Glutamatergic neuron (in vitro differentiated cells): ENCODE data around the gene MRPL41. TPM values are rescaled to one million over a fixed set of nuclear protein-coding genes. Genes with fewer than 3 reads are reported as not detected.

ENCODE experiments used
- DNase-seq: peaks from one replicate; pipeline ENCODE4 v3.0.0; 2022
- H3K27ac Mint-ChIP-seq: one replicate; pipeline ENCODE4 v1.8.0; 2020; ENCODE audit warnings: mild to moderate bottlenecking, mixed read lengths, inconsistent platforms; ENCODE audit not compliant: unreplicated experiment
- H3K27me3 Mint-ChIP-seq: one replicate; pipeline ENCODE4 v1.8.0; 2020; ENCODE audit warnings: mild to moderate bottlenecking, moderate library complexity, mixed read lengths, inconsistent platforms; ENCODE audit not compliant: unreplicated experiment
- H3K36me3 Mint-ChIP-seq: one replicate; pipeline ENCODE4 v1.8.0; 2020; ENCODE audit warnings: mild to moderate bottlenecking, mixed read lengths, inconsistent platforms; ENCODE audit not compliant: unreplicated experiment
- H3K4me1 Mint-ChIP-seq: one replicate; pipeline ENCODE4 v1.8.0; 2020; ENCODE audit warnings: mild to moderate bottlenecking, low read depth, mixed read lengths, inconsistent platforms; ENCODE audit not compliant: unreplicated experiment
- H3K4me3 Mint-ChIP-seq: one replicate; pipeline ENCODE4 v1.8.0; 2020; ENCODE audit warnings: mild to moderate bottlenecking, mixed read lengths, inconsistent platforms; ENCODE audit not compliant: unreplicated experiment
- H3K9me3 Mint-ChIP-seq: one replicate; pipeline ENCODE4 v1.8.0; 2020; ENCODE audit warnings: mild to moderate bottlenecking, moderate library complexity, mixed read lengths, inconsistent platforms; ENCODE audit not compliant: unreplicated experiment
- long read RNA-seq: library from polyadenylated mRNA; unstranded; transcript quantifications from one replicate; pipeline ENCODE4 v2.0.0, GENCODE V29; 2020; ENCODE audit not compliant: unreplicated experiment
- total RNA-seq: library from RNA; stranded (reverse); fragmentation: NEBNext Ultra II Directional; extraction: Animal tissue kit (Norgen Biotek cat#: 25700); gene quantifications from one replicate; pipeline ENCODE4 v1.2.1, GENCODE V29; 2021; ENCODE audit not compliant: unreplicated experiment
- TF ChIP-seq, protein P1 (sequence below): fragments of 200-600 bp; sonication (generic); IDR thresholded peaks from one replicate; pipeline ENCODE4 v1.5.0; 2021; ENCODE audit not compliant: partially characterized antibody, unreplicated experiment

The MRPL41 gene
- total RNA-seq = 48.9 TPM
- long read RNA-seq, transcript MRPL41-201 (2 exons, 1,262 nt) = major isoform, 123 of 128 reads
- long read RNA-seq, partial matches to known transcripts = 4 of 128 reads
- long read RNA-seq, other reads (novel, unspliced or antisense) = 1 of 128 reads

DNA sequence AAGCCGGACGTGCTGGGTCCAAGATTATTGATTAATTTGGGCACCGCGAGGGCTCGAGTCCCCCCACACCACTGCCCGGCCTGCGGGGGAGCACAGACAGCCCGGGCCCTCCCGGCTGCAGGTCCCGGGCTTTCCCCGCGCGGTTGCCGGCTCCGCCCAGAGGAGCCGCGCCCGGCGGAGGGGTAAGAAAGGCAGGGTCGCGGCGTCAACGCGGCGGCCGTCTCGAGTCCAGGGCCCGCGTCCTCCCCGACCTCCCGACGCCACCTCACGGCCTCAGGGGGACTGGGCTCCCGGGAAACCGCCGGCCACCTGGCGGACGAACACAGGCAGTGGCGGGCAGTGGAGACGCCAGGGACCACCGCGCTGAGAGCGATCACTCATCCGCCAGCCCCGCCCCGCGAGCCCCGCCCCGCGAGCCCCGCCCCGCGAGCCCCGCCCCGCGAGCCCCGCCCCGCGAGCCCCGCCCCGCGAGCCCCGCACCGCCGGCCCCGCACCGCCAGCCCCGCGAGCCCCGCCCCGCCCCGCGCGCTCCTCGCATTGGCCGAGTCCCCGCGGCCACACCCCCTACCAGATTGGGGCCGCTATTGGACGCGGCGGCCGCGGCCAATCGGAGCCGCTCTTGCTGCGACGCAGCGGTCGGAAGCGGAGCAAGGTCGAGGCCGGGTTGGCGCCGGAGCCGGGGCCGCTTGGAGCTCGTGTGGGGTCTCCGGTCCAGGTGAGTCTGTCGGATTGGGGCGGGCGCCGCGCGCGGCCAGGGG is at the start of gene MRPL41:
TSS of gene MRPL41 (plus strand) at position 616 of the 758 bp plus-strand sequence. CDS start 203 bp downstream, outside the sequence.
- TF ChIP-seq, protein P1, sequence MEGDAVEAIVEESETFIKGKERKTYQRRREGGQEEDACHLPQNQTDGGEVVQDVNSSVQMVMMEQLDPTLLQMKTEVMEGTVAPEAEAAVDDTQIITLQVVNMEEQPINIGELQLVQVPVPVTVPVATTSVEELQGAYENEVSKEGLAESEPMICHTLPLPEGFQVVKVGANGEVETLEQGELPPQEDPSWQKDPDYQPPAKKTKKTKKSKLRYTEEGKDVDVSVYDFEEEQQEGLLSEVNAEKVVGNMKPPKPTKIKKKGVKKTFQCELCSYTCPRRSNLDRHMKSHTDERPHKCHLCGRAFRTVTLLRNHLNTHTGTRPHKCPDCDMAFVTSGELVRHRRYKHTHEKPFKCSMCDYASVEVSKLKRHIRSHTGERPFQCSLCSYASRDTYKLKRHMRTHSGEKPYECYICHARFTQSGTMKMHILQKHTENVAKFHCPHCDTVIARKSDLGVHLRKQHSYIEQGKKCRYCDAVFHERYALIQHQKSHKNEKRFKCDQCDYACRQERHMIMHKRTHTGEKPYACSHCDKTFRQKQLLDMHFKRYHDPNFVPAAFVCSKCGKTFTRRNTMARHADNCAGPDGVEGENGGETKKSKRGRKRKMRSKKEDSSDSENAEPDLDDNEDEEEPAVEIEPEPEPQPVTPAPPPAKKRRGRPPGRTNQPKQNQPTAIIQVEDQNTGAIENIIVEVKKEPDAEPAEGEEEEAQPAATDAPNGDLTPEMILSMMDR = peak; percentile 69
- Mint-ChIP-seq H3K4me1 (peaks cover 7% of the 10 kb centered on the region), H3K36me3 (peaks cover 4% of the 10 kb centered on the region), H3K4me3 (peak within 1 kb of the TSS; percentile 91), H3K9me3 (peaks cover 8% of the 10 kb centered on the region), H3K27ac (peak within 1 kb of the TSS; percentile 62), H3K27me3 (peaks cover 14% of the 10 kb centered on the region)
- peak; percentile 94 for DNase-seq

DNA sequence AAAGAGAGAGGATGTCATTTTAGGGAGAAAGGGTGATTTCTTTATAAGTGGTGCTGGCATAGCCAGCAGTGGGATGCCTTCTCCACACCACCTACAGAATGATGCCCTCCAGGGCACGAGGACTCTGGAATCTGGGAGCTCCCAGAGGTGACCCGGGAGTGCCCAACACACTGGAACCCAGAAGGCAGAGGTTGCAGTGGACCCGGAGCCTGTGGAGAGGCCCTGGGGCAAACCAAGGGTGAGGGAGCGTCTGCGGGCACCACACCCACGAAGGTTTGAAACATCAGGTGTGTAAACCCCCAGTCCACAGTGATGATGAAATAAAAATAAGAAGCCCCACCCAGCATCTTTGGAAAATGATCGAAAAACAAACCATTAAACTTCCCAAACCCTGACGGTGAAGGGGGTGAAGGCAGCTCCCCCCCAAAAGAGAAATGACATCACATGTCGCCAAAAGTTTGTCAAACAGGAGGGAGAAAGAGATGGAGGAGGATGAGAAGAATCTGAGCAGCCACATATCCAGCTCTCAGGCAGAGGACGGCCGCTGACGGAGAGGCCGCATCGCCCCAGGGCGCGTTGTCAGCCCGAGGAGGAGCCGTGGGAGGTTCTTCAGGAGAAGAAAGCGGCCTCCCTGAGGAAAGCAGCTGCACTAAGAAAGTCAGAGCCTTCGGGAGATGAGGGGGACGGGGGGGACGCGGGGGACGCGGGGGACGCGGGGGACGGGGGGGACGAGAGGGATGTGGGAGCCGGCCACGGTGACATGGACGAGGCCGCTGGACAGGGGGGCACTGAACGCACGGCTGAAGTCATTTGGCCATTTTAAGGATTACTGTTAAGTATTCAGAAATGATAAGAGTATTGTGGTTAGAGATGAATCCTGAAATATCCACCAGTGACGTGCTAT is 49.4 kb upstream of the MRPL41 start:
- H3K27ac Mint-ChIP-seq = peak overlapping the region; percentile 91
- DNase-seq = peak; percentile 80
- TF ChIP-seq, protein P1 = no peak
- peaks cover 22% of the 10 kb centered on the region for H3K27me3 Mint-ChIP-seq
- peak overlapping the region; percentile 47 for H3K4me3 Mint-ChIP-seq
- peaks cover 4% of the 10 kb centered on the region for H3K4me1 Mint-ChIP-seq
- peaks cover 22% of the 10 kb centered on the region for H3K36me3 Mint-ChIP-seq
- H3K9me3 Mint-ChIP-seq = peaks cover 19% of the 10 kb centered on the region

DNA sequence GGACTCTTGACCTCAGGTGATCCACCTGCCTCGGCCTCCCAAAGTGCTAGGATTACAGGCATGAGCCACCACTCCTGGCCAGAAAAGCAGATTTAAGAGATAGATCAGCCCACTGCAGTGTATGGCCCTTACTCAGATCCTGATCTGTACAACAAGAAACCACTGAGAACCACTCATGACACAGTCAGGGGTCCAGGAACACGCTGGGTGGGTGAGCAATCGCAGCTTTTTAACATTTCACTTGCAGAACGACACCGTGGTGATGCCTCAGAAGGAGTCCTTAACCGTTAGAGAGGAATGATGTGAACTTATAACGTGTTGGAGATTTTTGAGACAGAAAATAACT is 47.3 kb upstream of the MRPL41 start:
- peaks cover 2% of the 10 kb centered on the region for H3K4me1 Mint-ChIP-seq
- peaks cover 21% of the 10 kb centered on the region for H3K9me3 Mint-ChIP-seq
- peaks cover 28% of the 10 kb centered on the region for H3K36me3 Mint-ChIP-seq
- DNase-seq = no peak
- TF ChIP-seq, protein P1 = no peak
- peaks cover 21% of the 10 kb centered on the region for H3K27me3 Mint-ChIP-seq
- H3K27ac Mint-ChIP-seq = peak overlapping the region; percentile 12
- H3K4me3 Mint-ChIP-seq = no peak overlapping the region

DNA sequence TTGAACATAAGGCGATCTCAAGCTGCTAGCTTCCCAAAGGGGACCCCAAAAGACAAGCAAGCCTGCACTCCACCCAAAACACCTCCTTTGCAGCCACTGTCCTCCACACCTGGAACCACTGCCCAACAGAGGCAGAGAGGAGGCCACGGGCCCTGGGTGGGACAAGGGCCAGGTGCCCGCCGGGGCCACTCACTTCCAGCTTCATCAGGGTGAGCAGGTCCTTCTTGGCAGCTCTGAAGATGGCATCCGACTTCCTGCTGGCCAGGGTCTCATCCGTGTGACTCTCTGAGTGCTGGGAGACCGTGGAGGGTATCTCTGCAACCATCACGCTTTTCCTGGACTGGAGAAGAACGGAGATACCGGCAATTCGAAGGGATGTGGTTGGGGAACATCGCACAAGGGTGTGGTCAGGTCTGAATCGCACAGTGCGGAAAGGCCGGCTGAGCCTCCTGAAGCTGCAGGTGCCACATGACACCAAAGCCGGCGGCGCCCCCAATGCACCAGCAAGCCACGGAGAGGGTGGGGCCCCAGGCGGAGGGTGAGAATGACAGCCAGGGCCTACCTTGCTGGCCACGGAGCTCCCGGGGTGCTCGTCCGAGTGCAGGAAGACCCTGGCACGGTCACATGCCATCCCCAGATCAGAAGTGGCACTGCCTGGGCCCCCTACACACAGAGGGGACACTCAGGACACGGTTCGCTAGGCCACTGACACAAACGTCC is 46.1 kb upstream of the MRPL41 start:
- H3K9me3 Mint-ChIP-seq = peaks cover 19% of the 10 kb centered on the region
- H3K36me3 Mint-ChIP-seq = peaks cover 30% of the 10 kb centered on the region
- no peak for DNase-seq
- TF ChIP-seq, protein P1 = no peak
- no peak overlapping the region for H3K4me3 Mint-ChIP-seq
- peaks cover 2% of the 10 kb centered on the region for H3K4me1 Mint-ChIP-seq
- no peak overlapping the region for H3K27ac Mint-ChIP-seq
- peaks cover 21% of the 10 kb centered on the region for H3K27me3 Mint-ChIP-seq
